NCI-H526 treated with DMSO at 0.1 percent for 48 hours (cell line): ENCODE data around the gene ALDH3B1.

Experiments used
- DNase-seq: peaks from one replicate; lab custom pipeline; 2025; lab: John Stamatoyannopoulos, UW

ALDH3B1 gene

DNA sequence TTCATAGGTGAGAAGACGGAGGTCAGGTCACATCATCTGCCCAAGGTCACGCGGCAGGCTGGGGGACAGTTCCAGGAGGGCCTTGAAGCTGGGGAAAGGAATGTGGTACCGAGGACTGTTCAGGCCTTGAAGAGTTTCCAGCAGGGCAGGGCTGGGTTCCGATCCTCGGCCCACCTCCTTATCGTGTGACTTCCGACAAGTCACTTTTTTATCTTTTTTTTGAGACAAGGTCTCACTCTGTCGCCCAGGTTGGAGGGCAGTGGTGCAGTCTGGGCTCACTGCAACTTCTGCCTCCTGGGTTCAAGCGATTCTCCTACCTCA lies 21.0 kb downstream of the ALDH3B1 start:
- DNase-seq: no peak

DNA sequence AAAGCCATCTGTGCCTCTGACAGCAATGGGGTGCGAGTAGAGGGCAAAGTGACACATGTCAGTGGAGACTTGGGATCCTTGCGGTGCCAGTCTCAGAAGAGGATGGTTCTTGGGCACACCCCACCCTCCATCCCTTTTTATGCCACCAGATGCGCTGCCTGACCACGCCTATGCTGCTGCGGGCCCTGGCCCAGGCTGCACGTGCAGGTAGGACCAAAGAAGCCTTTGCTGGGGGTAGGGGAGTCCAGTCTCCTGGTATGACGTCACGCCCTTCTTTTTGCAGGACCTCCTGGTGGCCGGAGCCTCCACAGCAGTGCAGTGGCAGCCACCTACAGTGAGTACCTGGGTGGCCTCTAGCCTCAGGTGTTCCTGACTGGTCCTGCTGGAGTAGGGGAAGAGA lies 21.9 kb downstream of the ALDH3B1 start:
- DNase-seq: no peak

- DNase-seq: no peak
Measured at GRCh38 chr11:68032997-68033707, 23.0 kb downstream of the ALDH3B1 start.

GRCh38 chr11:68033708-68034045 lies 23.6 kb downstream of the ALDH3B1 start:
- no peak for DNase-seq

DNA sequence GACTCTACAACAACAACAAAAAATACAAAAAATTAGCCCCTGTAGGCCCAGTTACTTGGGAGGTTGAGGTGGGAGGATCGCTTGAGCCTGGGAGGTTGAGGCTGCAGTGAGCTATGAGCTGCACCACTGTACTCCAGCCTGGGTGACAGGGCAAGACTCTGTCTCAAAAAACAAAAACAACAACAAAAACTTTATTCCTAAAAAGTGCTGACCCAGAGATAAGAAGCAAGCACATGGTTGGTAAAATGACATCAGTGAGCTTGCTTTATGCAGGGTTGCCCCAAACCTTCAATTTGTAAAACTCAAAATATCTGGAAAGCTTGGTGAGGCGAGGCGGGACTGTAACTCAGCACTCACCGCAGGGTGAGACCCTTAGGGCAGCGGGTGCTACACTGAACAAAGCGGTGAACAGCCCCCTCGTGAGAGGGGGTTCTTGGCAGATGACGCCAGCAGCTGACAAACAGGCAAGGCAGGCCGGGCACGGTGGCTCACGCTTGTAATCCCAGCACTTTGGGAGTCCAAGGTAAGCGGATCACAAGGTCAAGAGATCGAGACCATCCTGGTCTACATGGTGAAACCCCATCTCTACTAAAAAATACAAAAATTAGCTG lies 25.2 kb downstream of the ALDH3B1 start:
- DNase-seq: no peak

DNA sequence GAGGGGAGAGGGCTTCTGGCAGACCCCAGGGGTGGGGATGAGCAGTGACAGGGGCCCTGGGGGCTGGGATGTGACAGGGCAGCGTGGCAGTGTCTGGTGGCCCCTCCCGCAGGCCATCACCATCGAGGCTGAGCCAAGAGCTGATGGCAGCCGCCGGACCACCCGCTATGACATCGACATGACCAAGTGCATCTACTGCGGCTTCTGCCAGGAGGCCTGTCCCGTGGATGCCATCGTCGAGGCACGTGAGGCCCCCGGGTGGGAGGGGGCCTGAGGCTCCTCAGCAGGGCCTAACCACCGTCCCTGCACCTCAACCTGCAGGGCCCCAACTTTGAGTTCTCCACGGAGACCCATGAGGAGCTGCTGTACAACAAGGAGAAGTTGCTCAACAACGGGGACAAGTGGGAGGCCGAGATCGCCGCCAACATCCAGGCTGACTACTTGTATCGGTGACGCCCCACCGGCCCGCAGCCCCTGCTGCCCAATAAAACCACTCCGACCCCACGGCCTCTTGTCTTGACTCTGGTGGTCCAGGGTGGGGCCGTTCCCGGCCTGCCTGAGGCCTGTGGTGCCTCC lies 26.1 kb downstream of the ALDH3B1 start:
- DNase-seq: no peak

DNA sequence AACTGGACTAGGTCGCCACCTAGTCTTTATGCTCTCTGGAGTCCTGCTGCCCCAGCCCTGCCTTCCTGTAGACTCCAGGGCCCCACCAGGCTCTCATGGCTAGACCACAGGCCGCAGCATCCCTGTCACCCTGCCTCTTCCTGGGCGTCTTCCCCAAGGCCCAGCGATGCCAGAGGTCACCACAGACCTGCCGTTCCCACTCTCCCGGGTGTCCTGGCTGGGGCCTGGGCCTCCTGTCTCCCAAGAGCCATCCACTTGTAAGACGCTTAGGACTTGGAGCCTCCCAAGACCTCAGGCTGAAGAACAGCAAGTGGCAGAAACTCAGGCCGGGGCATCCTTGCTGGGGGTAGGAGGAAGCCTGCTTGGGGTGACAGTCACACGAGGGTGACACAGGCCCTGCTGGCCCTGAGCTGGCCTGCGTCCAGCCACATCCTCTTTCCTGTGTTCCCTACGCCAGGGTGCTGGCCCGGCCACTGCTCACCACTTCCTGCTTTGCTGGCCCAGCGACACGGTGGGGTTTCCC lies 26.7 kb downstream of the ALDH3B1 start:
- DNase-seq: no peak

- DNase-seq: no peak
Measured at GRCh38 chr11:68037411-68038225, 27.5 kb downstream of the ALDH3B1 start.

DNA sequence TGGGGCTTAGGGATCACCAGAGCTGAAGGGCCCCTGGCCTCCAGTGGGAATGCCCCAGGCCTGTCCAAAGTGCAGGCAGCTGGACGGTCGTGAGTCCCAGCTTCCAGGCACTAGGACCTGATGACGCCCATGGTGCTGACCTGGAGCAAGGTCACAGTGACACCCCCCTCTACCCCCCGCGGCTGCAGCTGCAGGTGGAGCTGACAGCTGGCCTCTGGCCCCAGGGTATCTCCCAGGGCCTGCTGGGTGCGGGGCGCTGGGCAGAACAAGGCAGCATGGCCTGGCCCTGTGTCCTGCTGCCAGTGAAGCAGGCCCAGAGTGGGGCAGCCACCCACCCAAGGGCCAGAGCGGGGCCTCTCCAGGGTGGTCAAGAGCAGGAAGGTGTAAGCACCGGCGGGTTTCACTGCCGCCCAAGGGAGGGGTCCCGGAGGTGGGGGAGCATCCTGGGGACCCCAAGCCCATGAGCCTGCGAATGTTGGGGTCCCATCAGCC lies 28.1 kb downstream of the ALDH3B1 start:
- no peak for DNase-seq

DNA sequence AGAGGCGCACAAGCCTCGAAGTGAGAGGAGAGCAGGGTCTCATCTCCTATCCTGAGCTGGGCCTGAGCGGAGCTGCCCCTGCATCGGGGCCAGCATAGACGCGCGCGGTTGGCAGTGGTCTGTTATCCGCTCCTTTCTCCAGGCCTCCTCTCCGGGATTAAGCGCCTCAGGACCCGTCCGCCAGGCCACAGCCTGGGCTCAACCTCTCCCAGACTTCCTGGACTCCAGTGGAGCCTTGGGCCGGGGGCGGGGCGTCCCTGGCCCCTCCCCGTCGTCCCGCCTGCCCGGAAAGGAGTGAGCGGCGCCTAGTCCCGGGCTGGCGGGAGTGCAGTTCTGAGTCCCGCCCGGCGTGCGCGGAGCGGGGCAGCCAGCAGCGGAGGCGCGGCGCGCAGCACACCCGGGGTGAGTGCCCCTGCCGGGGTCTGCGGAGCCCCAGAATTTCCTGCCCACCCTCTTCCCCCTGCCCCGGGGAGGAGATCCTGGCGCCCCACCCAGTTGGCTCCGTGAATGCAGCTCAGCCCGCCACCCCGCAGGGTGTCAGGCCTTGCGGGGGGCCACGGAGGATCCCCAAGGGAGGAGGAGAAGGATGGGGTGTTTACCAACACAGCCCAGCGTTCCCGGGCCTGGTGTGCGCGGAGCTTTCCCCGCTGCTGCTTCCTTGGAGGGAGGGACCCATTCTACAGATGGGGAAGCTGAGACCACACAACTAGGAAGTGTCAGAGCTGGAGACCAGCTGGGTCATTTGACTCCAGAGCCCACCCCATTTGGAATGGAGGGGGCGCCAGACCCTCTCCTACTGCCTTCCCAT lies 28.8 kb downstream of the ALDH3B1 start, which contains the start of gene TCIRG1:
Gene TCIRG1 (plus strand): TSS at position 308 of the 808 bp plus-strand sequence. CDS start 2,247 bp downstream, outside the sequence.
- DNase-seq: peak; percentile 16

GRCh38 chr11:68039526-68040086 lies 29.5 kb downstream of the ALDH3B1 start:
- no peak for DNase-seq

DNA sequence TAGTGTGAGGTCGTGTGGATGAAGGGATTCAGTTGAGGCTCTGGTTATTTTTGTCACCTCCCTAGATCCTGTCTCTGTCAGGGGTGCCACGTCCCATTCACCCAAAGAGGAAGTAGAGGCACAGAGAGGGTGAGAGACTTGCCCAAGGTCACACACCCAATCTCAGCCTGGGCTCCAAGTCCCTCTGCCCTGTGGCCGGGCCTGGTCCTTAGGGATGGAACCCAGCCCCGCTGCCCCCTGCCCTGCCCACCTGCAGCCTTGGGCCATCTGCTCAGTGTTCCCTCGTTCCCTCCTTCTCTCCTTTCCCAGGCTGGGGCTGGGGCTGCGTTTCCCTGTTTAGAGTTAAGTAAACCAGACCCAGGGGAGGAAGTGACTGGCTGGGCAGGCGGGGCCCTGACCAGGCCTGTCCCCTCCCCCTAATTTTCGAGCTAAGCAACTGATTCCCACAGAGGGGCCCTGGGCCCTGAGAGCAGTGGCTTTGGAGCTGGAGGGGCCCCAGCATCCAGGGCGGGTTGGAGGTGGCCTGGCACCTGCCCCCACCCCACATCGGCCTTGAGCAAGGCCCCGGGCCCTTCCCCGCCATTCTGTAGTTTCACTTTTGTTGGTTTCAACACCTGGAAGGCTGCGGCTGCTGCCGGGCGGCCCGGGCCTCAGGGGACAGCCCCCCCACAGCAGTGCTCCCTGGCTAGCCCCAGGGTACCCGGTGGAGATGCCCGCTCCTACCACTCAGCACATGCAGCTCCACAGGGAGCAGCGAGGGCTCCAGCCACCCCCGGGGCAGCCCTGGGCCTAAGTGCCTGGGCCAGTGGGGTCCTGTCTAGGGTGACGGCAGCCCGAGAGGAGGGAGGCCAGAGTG lies 30.2 kb downstream of the ALDH3B1 start:
- DNase-seq: peak; percentile 51

- no peak for DNase-seq
Measured at GRCh38 chr11:68040957-68041591, 30.9 kb downstream of the ALDH3B1 start.

DNA sequence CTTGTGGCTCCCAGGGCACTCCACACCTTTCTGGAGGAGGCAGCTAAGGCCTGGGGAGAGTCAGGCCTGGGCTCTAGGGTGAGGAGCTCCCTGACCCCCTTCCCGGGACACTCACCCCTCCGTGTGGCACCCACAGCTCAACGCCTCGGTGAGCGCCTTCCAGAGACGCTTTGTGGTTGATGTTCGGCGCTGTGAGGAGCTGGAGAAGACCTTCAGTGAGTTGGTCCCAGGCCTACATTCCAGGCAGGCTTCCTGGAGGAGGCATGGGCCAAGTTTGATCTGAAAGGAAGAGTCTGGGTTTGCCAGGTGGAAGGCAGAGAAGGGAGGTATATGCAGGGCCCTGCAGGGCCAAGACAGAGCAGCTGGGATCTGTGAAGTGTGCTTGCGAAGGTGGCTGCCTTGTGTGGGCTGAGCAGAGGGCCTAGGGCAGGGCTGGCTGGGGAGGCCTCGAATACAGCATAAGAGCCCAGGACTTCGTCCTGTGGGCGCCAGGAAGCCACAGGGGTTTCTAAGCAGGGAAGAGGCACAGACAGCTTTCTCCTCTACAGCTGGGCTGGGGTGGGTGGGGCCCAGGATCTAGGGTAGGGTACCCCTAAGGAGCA lies 31.6 kb downstream of the ALDH3B1 start:
- no peak for DNase-seq

GRCh38 chr11:68042219-68043028 lies 32.3 kb downstream of the ALDH3B1 start:
- DNase-seq: no peak

DNA sequence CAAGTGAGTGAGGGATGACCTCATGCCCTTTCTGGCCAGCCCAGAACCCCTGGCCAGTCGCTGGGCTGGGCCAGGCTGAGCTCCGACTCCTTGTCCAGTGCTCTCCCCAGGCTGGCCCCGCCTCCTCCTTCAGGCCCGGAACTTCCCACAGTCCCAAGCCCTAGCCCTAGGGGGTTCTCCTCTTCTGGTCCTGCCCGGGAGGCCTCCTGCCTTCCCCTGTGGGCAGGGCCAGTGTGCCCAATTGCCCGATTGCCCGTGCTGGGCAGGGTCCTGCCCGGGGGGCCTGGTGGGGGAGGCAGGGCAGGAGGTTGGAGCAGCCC lies 32.9 kb downstream of the ALDH3B1 start:
- DNase-seq: no peak

- DNase-seq: no peak
Measured at GRCh38 chr11:68043349-68044144, 33.4 kb downstream of the ALDH3B1 start.
